Body of pancreas (tissue), 4 donors: ENCODE data around the gene SDC1. TPM values are rescaled to one million over a fixed set of nuclear protein-coding genes. Genes with fewer than 3 reads are reported as not detected.

Experiments
- ATAC-seq: fragments of 150-250 bp; one replicate; pipeline ENCODE4 v1.9.1; 2016
- DNase-seq, 4 donors: peaks; one replicate each; pipeline ENCODE4 v3.0.0-alpha.2; 2019
- H3K27ac ChIP-seq, 4 donors: fragments of 200-600 bp; sonication (generic); 1 replicate in 3 of 4; 2 replicates in 1 of 4; pipeline versions ENCODE4 v1.5.1 to v1.6.1; 2016 to 2019; ENCODE audit warnings: mild to moderate bottlenecking in 1 of 4, mixed read lengths in 1 of 4, moderate library complexity in 1 of 4
- H3K27me3 ChIP-seq, 2 donors: fragments of 200-600 bp; sonication (generic); one replicate each; pipeline ENCODE4 v1.6.0; 2016; ENCODE audit warnings: mild to moderate bottlenecking in 1 of 2
- H3K36me3 ChIP-seq, 2 donors: fragments of 200-600 bp; sonication (generic); replicated peaks in 1 of 2; 2 replicates each; pipeline ENCODE4 v1.5.1; 2016; ENCODE audit warnings: low read depth in 2 of 2; ENCODE audit not compliant: insufficient read depth in 1 of 2
- H3K4me1 ChIP-seq: fragments of 200-600 bp; sonication (generic); one replicate; pipeline ENCODE4 v1.6.0; 2016
- H3K4me3 ChIP-seq, 2 donors: fragments of 200-600 bp; sonication (generic); 1 replicate in 1 of 2; 2 replicates in 1 of 2; pipeline ENCODE4 v1.5.1; 2016 to 2019
- H3K9me3 ChIP-seq, 3 donors: fragments of 200-600 bp; sonication (generic); 1 replicate in 2 of 3; 2 replicates in 1 of 3; pipeline ENCODE4 v1.5.1; 2016
- CTCF ChIP-seq, 7 experiments: fragments of 450-650 bp in 4 of 7; fragments of 200-600 bp in 3 of 7; sonication (generic) in 3 of 7; IDR thresholded peaks; one replicate each; pipeline ENCODE4 v1.5.1; 2016 to 2019; ENCODE audit warnings: antibody characterized with exemption in 7 of 7
- POLR2A ChIP-seq, 3 donors: fragments of 450-650 bp; IDR thresholded peaks; one replicate each; pipeline ENCODE4 v1.6.1; 2016; ENCODE audit warnings: antibody characterized with exemption in 3 of 3, mild to moderate bottlenecking in 2 of 3
- WGBS, 2 donors: methylation state at CpG; one replicate each; pipeline ENCODE4 v1.1.5; 2017; 5-methylcytosine and 5-hydroxymethylcytosine counted together
- intact Hi-C: fragments of 100-400 bp; cut with DNase I; formaldehyde crosslinking; loops from one replicate; pipeline ENCODE4 v1.15.1; 2023
- total RNA-seq, 2 donors: library from RNA; depleted of rRNA; stranded (reverse); fragments of >200 nt; gene quantifications; one replicate each; pipeline ENCODE4 v1.1.0, GENCODE V29; 2016

SDC1 gene
- total RNA-seq, 2 donors from 2014 or later, result 24.7 to 53.2 TPM

- WGBS, 2 donors, result 80 to 88% methylated on average over 5 of the region's 5 CpGs
- Histone ChIP-seq H3K36me3 (no peaks in the 10 kb centered on the region), H3K4me1 (no peaks in the 10 kb centered on the region), H3K4me3 (no peak overlapping the region), H3K9me3 (no peaks in the 10 kb centered on the region), H3K27me3 (no peaks in the 10 kb centered on the region), H3K27ac (no peak overlapping the region)
- intact Hi-C loops, result no loop called here
- ATAC-seq (no peak), DNase-seq (no peak)
- TF ChIP-seq POLR2A (IDR thresholded peaks at IDR 0.05) (no peak), CTCF (IDR thresholded peaks at IDR 0.05) (no peak)
These were observed 51.9 kb downstream of the SDC1 start for GRCh38 chr2:20173064-20173463.

- H3K4me1 ChIP-seq, result no peaks in the 10 kb centered on the region
- intact Hi-C loops, result no loop called here
- no peaks in the 10 kb centered on the region for H3K9me3 ChIP-seq
- ATAC-seq, result no peak
- WGBS, 2 donors, result 85 to 88% methylated on average over 13 of the region's 13 CpGs
- H3K27ac ChIP-seq, result no peak overlapping the region
- no peak overlapping the region for H3K4me3 ChIP-seq
- H3K27me3 ChIP-seq, result no peaks in the 10 kb centered on the region
- TF ChIP-seq POLR2A (IDR thresholded peaks at IDR 0.05) (no peak), CTCF (IDR thresholded peaks at IDR 0.05) (no peak)
- DNase-seq, result peak in 1 of 4 donors; percentile 9
- no peaks in the 10 kb centered on the region for H3K36me3 ChIP-seq
These were observed 52.5 kb downstream of the SDC1 start for GRCh38 chr2:20172273-20173055.

- Histone ChIP-seq H3K4me1 (no peaks in the 10 kb centered on the region), H3K27ac (no peak overlapping the region), H3K9me3 (no peaks in the 10 kb centered on the region), H3K4me3 (no peak overlapping the region), H3K27me3 (no peaks in the 10 kb centered on the region), H3K36me3 (no peaks in the 10 kb centered on the region)
- TF ChIP-seq CTCF (IDR thresholded peaks at IDR 0.05), result no peak
- WGBS, 2 donors, result 71 to 76% methylated on average over 3 of the region's 3 CpGs
- ATAC-seq (no peak), DNase-seq (peak in 1 of 4 donors; percentile 3)
- intact Hi-C loops, result no loop called here
These were observed 53.4 kb downstream of the SDC1 start for GRCh38 chr2:20171445-20171977.

GRCh38 chr2:20170704-20171250 lies 54.2 kb downstream of the SDC1 start:
- Histone ChIP-seq H3K27ac (no peak overlapping the region), H3K9me3 (no peaks in the 10 kb centered on the region), H3K4me3 (no peak overlapping the region), H3K4me1 (no peaks in the 10 kb centered on the region), H3K36me3 (no peaks in the 10 kb centered on the region), H3K27me3 (no peaks in the 10 kb centered on the region)
- ATAC-seq (no peak), DNase-seq (no peak)
- WGBS, 2 donors, result 73 to 75% methylated on average over 8 to 14 of the region's 14 CpGs
- intact Hi-C loops, result no loop called here
- no peak for TF ChIP-seq POLR2A (IDR thresholded peaks at IDR 0.05)
- no peak for TF ChIP-seq CTCF (IDR thresholded peaks at IDR 0.05)
